HG03025 (cell line): Measurements from ENCODE around the gene TSHZ3.

Source experiments
- ATAC-seq: cut with Tn5 transposase; IDR thresholded peaks from one replicate; pipeline ENCODE4 v1.9.1; 2021; ENCODE audit warnings: mild to moderate bottlenecking, moderate library complexity; ENCODE audit not compliant: unreplicated experiment, low FRiP score

The TSHZ3 gene

GRCh38 chr19:31290931-31291590, 58.2 kb downstream of the TSHZ3 start:
- no peak for ATAC-seq

GRCh38 chr19:31289976-31290375, 59.3 kb downstream of the TSHZ3 start:
- no peak for ATAC-seq

GRCh38 chr19:31289381-31289880, 59.8 kb downstream of the TSHZ3 start:
- ATAC-seq, result no peak

- no peak for ATAC-seq
These were observed 62.7 kb downstream of the TSHZ3 start for GRCh38 chr19:31286491-31286890.

- ATAC-seq, result no peak
These were observed 63.5 kb downstream of the TSHZ3 start for GRCh38 chr19:31285744-31286143.

GRCh38 chr19:31284621-31285020, 64.6 kb downstream of the TSHZ3 start:
- no peak for ATAC-seq

GRCh38 chr19:31283701-31284100, 65.5 kb downstream of the TSHZ3 start:
- ATAC-seq, result no peak

GRCh38 chr19:31282346-31282745, 66.9 kb downstream of the TSHZ3 start:
- no peak for ATAC-seq

GRCh38 chr19:31280287-31281006, 68.8 kb downstream of the TSHZ3 start:
- ATAC-seq, result no peak

- no peak for ATAC-seq
These were observed 69.8 kb downstream of the TSHZ3 start for GRCh38 chr19:31279436-31279765.

- no peak for ATAC-seq
These were observed 70.4 kb downstream of the TSHZ3 start for GRCh38 chr19:31278555-31279435.

GRCh38 chr19:31277516-31277915, 71.7 kb downstream of the TSHZ3 start:
- no peak for ATAC-seq

- ATAC-seq, result no peak
These were observed 72.4 kb downstream of the TSHZ3 start for GRCh38 chr19:31276831-31277230.

- ATAC-seq, result no peak
These were observed 74.2 kb downstream of the TSHZ3 start for GRCh38 chr19:31275068-31275334.

GRCh38 chr19:31274251-31275067, 74.8 kb downstream of the TSHZ3 start:
- ATAC-seq, result no peak

- ATAC-seq, result no peak
These were observed 76.6 kb downstream of the TSHZ3 start for GRCh38 chr19:31272583-31273106.

- ATAC-seq, result no peak
These were observed 77.8 kb downstream of the TSHZ3 start for GRCh38 chr19:31271306-31271911.

GRCh38 chr19:31270897-31271296, 78.3 kb downstream of the TSHZ3 start:
- no peak for ATAC-seq

- ATAC-seq, result no peak
These were observed 79.7 kb downstream of the TSHZ3 start for GRCh38 chr19:31269425-31270127.
